ENCODE data around the gene PANK1.

The PANK1 gene

GRCh38 chr10:89615112-89615511, 29.9 kb downstream of the PANK1 start:
- DNase-seq: no peak

- no peak for DNase-seq
These were observed 31.5 kb downstream of the PANK1 start for GRCh38 chr10:89613582-89613981.

GRCh38 chr10:89611282-89611681, 33.8 kb downstream of the PANK1 start:
- no peak for DNase-seq

- DNase-seq: no peak
These were observed 35.2 kb downstream of the PANK1 start for GRCh38 chr10:89609833-89610346.

- DNase-seq: no peak
These were observed 40.8 kb downstream of the PANK1 start for GRCh38 chr10:89604200-89604599.

- DNase-seq: no peak
These were observed 42.1 kb downstream of the PANK1 start for GRCh38 chr10:89602919-89603318.

GRCh38 chr10:89601728-89602361, 43.2 kb downstream of the PANK1 start:
- no peak for DNase-seq

- no peak for DNase-seq
These were observed 45.0 kb downstream of the PANK1 start for GRCh38 chr10:89600041-89600440.

GRCh38 chr10:89593043-89593442, 52.0 kb downstream of the PANK1 start:
- DNase-seq: no peak

- no peak for DNase-seq
These were observed 52.5 kb downstream of the PANK1 start for GRCh38 chr10:89592539-89592938.

GRCh38 chr10:89591796-89592271, 53.2 kb downstream of the PANK1 start:
- no peak for DNase-seq

- DNase-seq: no peak
These were observed 53.8 kb downstream of the PANK1 start for GRCh38 chr10:89591111-89591795.

GRCh38 chr10:89590326-89590725, 54.7 kb downstream of the PANK1 start:
- DNase-seq: no peak

- DNase-seq: no peak
These were observed 55.8 kb downstream of the PANK1 start for GRCh38 chr10:89589101-89589720.

GRCh38 chr10:89588671-89589070, 56.4 kb downstream of the PANK1 start:
- no peak for DNase-seq

- DNase-seq: no peak
These were observed 63.0 kb downstream of the PANK1 start for GRCh38 chr10:89582022-89582421.

- no peak for DNase-seq
These were observed 64.8 kb downstream of the PANK1 start for GRCh38 chr10:89580243-89580642.

- no peak for DNase-seq
These were observed 68.3 kb downstream of the PANK1 start for GRCh38 chr10:89576696-89577095.

GRCh38 chr10:89576022-89576421, 69.0 kb downstream of the PANK1 start:
- no peak for DNase-seq

GRCh38 chr10:89575031-89575430, 70.0 kb downstream of the PANK1 start:
- no peak for DNase-seq

- no peak for DNase-seq
These were observed 70.7 kb downstream of the PANK1 start for GRCh38 chr10:89574368-89574767.

GRCh38 chr10:89567576-89568245, 77.3 kb downstream of the PANK1 start:
- DNase-seq: no peak

GRCh38 chr10:89566992-89567391, 78.0 kb downstream of the PANK1 start:
- no peak for DNase-seq
